Measurements from ENCODE around the gene COMMD3. TPM values are rescaled to one million over a fixed set of nuclear protein-coding genes. Genes with fewer than 3 reads are reported as not detected.

Gene COMMD3
- total RNA-seq, 1 experiment from 2014 or later = 2.6 TPM

DNA sequence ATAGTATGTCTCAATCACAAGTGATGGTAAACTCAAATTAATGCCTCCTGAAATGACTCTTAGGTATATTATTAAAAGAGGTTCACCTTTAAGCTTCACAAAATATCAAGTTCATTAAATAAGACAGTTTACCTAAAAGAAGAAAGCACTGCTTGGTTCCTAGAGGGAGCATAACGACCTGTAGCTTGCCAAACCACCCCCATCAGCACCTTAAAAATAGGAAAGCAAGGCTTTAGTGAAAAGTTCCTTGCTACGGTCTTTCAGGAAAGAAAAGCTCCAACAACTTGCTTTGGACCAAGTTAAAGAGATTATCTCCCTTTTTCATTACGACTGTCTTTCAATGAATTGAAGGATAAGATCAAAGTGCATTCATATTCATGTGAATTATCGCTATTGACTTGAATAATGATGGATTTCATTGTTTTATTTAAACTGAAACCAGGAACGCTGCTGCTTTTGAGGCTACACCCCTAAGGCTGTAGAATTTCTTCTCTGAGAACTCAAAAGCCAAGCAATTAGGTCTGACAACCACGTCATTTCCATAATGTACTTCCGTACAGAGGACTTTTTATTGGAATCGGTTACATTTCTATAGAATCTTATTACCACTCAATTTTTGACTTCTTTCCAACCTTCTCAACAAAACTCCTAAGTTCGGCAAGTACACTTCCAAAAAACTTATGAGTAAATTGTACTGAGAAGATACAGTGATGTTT lies 22.2 kb downstream of the COMMD3 start:
- DNase-seq (ENCODE audit: low spot score) (no peak), ATAC-seq (no peak)
- Mint-ChIP-seq H3K27me3 (ENCODE audit: low read depth) (peaks cover 96% of the 10 kb centered on the region), H3K27ac (no peak overlapping the region), H3K9me3 (no peaks in the 10 kb centered on the region), H3K4me3 (no peak overlapping the region), H3K36me3 (no peaks in the 10 kb centered on the region), H3K4me1 (peaks cover 17% of the 10 kb centered on the region)
- ChIA-PET CTCF (no interaction called here), POLR2A (no interaction called here)
- TF ChIP-seq, protein P1, sequence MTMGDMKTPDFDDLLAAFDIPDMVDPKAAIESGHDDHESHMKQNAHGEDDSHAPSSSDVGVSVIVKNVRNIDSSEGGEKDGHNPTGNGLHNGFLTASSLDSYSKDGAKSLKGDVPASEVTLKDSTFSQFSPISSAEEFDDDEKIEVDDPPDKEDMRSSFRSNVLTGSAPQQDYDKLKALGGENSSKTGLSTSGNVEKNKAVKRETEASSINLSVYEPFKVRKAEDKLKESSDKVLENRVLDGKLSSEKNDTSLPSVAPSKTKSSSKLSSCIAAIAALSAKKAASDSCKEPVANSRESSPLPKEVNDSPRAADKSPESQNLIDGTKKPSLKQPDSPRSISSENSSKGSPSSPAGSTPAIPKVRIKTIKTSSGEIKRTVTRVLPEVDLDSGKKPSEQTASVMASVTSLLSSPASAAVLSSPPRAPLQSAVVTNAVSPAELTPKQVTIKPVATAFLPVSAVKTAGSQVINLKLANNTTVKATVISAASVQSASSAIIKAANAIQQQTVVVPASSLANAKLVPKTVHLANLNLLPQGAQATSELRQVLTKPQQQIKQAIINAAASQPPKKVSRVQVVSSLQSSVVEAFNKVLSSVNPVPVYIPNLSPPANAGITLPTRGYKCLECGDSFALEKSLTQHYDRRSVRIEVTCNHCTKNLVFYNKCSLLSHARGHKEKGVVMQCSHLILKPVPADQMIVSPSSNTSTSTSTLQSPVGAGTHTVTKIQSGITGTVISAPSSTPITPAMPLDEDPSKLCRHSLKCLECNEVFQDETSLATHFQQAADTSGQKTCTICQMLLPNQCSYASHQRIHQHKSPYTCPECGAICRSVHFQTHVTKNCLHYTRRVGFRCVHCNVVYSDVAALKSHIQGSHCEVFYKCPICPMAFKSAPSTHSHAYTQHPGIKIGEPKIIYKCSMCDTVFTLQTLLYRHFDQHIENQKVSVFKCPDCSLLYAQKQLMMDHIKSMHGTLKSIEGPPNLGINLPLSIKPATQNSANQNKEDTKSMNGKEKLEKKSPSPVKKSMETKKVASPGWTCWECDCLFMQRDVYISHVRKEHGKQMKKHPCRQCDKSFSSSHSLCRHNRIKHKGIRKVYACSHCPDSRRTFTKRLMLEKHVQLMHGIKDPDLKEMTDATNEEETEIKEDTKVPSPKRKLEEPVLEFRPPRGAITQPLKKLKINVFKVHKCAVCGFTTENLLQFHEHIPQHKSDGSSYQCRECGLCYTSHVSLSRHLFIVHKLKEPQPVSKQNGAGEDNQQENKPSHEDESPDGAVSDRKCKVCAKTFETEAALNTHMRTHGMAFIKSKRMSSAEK (CRISPR knock-in tag; IDR thresholded peaks at IDR 0.05; ENCODE audit: borderline replicate concordance) = no peak
- no peak for TF ChIP-seq ATF1 (CRISPR knock-in tag; IDR thresholded peaks at IDR 0.05)
- TF ChIP-seq IRF2 (CRISPR knock-in tag; IDR thresholded peaks at IDR 0.05; ENCODE audit: borderline replicate concordance, low read depth) = no peak
- TF ChIP-seq MXD4 (CRISPR knock-in tag; IDR thresholded peaks at IDR 0.05; ENCODE audit: borderline replicate concordance) = no peak
- no peak for TF ChIP-seq ZNF232 (CRISPR knock-in tag; IDR thresholded peaks at IDR 0.05)
- no peak for TF ChIP-seq NFE2L1 (CRISPR knock-in tag; IDR thresholded peaks at IDR 0.05)
- no peak for TF ChIP-seq ZNF219 (CRISPR knock-in tag; IDR thresholded peaks at IDR 0.05; ENCODE audit: borderline replicate concordance)
- TF ChIP-seq, protein P2, sequence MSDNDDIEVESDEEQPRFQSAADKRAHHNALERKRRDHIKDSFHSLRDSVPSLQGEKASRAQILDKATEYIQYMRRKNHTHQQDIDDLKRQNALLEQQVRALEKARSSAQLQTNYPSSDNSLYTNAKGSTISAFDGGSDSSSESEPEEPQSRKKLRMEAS (CRISPR knock-in tag; IDR thresholded peaks at IDR 0.05) = no peak
- TF ChIP-seq NFATC4 (CRISPR knock-in tag; IDR thresholded peaks at IDR 0.05) = no peak
- no peak for TF ChIP-seq SMAD3 (CRISPR knock-in tag; IDR thresholded peaks at IDR 0.05; ENCODE audit: borderline replicate concordance)
- TF ChIP-seq GABPB1 (CRISPR knock-in tag; IDR thresholded peaks at IDR 0.05) = no peak
- TF ChIP-seq, protein P3, sequence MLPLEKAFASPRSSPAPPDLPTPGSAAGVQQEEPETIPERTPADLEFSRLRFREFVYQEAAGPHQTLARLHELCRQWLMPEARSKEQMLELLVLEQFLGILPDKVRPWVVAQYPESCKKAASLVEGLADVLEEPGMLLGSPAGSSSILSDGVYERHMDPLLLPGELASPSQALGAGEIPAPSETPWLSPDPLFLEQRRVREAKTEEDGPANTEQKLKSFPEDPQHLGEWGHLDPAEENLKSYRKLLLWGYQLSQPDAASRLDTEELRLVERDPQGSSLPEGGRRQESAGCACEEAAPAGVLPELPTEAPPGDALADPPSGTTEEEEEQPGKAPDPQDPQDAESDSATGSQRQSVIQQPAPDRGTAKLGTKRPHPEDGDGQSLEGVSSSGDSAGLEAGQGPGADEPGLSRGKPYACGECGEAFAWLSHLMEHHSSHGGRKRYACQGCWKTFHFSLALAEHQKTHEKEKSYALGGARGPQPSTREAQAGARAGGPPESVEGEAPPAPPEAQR (CRISPR knock-in tag; IDR thresholded peaks at IDR 0.05) = no peak

DNA sequence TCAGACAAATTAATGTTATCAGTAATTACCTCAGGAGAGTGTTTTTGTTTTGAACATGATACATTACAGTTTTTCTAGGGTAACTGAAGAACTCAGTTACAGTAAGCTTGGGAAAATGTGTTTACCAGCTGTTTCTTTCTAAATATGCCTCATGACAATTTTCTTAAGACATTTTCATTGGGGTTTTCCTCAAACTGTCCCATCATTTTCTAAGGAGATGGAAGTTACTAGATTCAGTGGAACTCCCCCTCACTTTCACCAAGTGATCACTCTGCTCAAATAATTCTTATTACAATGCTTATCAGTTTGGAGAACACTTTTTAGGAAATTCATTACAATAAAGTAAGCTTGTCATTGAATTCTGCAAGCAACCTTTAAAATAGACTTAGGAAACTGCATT lies 22.7 kb downstream of the COMMD3 start:
- Mint-ChIP-seq H3K9me3 (no peaks in the 10 kb centered on the region), H3K27me3 (ENCODE audit: low read depth) (peaks cover 96% of the 10 kb centered on the region), H3K27ac (no peak overlapping the region), H3K4me1 (peaks cover 11% of the 10 kb centered on the region), H3K4me3 (no peak overlapping the region), H3K36me3 (no peaks in the 10 kb centered on the region)
- CTCF ChIA-PET = no interaction called here
- ATAC-seq (no peak), DNase-seq (ENCODE audit: low spot score) (no peak)
- POLR2A ChIA-PET = no interaction called here
- TF ChIP-seq FOXP1 (CRISPR knock-in tag; IDR thresholded peaks at IDR 0.05; ENCODE audit: borderline replicate concordance) = no peak
- TF ChIP-seq TEAD1 (CRISPR knock-in tag; IDR thresholded peaks at IDR 0.05) = no peak
- TF ChIP-seq, protein P4, sequence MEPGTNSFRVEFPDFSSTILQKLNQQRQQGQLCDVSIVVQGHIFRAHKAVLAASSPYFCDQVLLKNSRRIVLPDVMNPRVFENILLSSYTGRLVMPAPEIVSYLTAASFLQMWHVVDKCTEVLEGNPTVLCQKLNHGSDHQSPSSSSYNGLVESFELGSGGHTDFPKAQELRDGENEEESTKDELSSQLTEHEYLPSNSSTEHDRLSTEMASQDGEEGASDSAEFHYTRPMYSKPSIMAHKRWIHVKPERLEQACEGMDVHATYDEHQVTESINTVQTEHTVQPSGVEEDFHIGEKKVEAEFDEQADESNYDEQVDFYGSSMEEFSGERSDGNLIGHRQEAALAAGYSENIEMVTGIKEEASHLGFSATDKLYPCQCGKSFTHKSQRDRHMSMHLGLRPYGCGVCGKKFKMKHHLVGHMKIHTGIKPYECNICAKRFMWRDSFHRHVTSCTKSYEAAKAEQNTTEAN (CRISPR knock-in tag; IDR thresholded peaks at IDR 0.05) = no peak
- no peak for TF ChIP-seq JAZF1 (CRISPR knock-in tag; IDR thresholded peaks at IDR 0.05)
- no peak for TF ChIP-seq FOXK1 (CRISPR knock-in tag; IDR thresholded peaks at IDR 0.05)
- no peak for TF ChIP-seq TCF7 (CRISPR knock-in tag; IDR thresholded peaks at IDR 0.05; ENCODE audit: low read depth)
- TF ChIP-seq, protein P5, sequence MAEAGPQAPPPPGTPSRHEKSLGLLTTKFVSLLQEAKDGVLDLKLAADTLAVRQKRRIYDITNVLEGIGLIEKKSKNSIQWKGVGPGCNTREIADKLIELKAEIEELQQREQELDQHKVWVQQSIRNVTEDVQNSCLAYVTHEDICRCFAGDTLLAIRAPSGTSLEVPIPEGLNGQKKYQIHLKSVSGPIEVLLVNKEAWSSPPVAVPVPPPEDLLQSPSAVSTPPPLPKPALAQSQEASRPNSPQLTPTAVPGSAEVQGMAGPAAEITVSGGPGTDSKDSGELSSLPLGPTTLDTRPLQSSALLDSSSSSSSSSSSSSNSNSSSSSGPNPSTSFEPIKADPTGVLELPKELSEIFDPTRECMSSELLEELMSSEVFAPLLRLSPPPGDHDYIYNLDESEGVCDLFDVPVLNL (CRISPR knock-in tag; IDR thresholded peaks at IDR 0.05; ENCODE audit: borderline replicate concordance, low read depth) = no peak
- TF ChIP-seq ZNF232 (CRISPR knock-in tag; IDR thresholded peaks at IDR 0.05) = no peak
- TF ChIP-seq RELA (CRISPR knock-in tag; IDR thresholded peaks at IDR 0.05; ENCODE audit: borderline replicate concordance) = no peak
- no peak for TF ChIP-seq ZBTB21 (CRISPR knock-in tag; IDR thresholded peaks at IDR 0.05; ENCODE audit: borderline replicate concordance)
- TF ChIP-seq, protein P6, sequence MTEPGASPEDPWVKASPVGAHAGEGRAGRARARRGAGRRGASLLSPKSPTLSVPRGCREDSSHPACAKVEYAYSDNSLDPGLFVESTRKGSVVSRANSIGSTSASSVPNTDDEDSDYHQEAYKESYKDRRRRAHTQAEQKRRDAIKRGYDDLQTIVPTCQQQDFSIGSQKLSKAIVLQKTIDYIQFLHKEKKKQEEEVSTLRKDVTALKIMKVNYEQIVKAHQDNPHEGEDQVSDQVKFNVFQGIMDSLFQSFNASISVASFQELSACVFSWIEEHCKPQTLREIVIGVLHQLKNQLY (CRISPR knock-in tag; IDR thresholded peaks at IDR 0.05) = no peak
- TF ChIP-seq, protein P7, sequence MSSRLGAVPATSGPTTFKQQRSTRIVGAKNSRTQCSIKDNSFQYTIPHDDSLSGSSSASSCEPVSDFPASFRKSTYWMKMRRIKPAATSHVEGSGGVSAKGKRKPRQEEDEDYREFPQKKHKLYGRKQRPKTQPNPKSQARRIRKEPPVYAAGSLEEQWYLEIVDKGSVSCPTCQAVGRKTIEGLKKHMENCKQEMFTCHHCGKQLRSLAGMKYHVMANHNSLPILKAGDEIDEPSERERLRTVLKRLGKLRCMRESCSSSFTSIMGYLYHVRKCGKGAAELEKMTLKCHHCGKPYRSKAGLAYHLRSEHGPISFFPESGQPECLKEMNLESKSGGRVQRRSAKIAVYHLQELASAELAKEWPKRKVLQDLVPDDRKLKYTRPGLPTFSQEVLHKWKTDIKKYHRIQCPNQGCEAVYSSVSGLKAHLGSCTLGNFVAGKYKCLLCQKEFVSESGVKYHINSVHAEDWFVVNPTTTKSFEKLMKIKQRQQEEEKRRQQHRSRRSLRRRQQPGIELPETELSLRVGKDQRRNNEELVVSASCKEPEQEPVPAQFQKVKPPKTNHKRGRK (CRISPR knock-in tag; IDR thresholded peaks at IDR 0.05; ENCODE audit: borderline replicate concordance) = no peak
- no peak for TF ChIP-seq FOXJ3 (CRISPR knock-in tag; IDR thresholded peaks at IDR 0.05; ENCODE audit: borderline replicate concordance)
- no peak for TF ChIP-seq ZNF263 (CRISPR knock-in tag; IDR thresholded peaks at IDR 0.05; ENCODE audit: low read depth)
